Measurements from ENCODE around the gene ERG. TPM values are rescaled to one million over a fixed set of nuclear protein-coding genes. Genes with fewer than 3 reads are reported as not detected.

Gene ERG
- total and polyA plus RNA-seq, 12 donors = 9.5 to 30.5 (median 16.0) TPM

GRCh38 chr21:38448671-38449385, 49.4 kb downstream of the ERG start:
- peaks cover 0 to 4% (median 0%) of the 10 kb centered on the region in 9 donors for H3K36me3 ChIP-seq
- peaks cover 0 to 34% (median 19%) of the 10 kb centered on the region in 9 donors for H3K4me1 ChIP-seq
- H3K4me3 ChIP-seq = no peak overlapping the region
- peak overlapping the region in 3 of 10 donors; percentile 1 to 17 (median 13) for H3K27ac ChIP-seq
- intact Hi-C loops (cut with DNase I) = no loop called here
- 35 to 37% methylated on average over 5 of the region's 5 CpGs for WGBS, 2 donors
- H3K9me3 ChIP-seq = no peaks in the 10 kb centered on the region
- DNase-seq (no peak), ATAC-seq (peak in 3 of 8 donors; percentile 39 to 51 (median 41))
- H3K27me3 ChIP-seq = no peaks in the 10 kb centered on the region
- TF ChIP-seq CTCF (IDR thresholded peaks at IDR 0.05) = no peak

DNA sequence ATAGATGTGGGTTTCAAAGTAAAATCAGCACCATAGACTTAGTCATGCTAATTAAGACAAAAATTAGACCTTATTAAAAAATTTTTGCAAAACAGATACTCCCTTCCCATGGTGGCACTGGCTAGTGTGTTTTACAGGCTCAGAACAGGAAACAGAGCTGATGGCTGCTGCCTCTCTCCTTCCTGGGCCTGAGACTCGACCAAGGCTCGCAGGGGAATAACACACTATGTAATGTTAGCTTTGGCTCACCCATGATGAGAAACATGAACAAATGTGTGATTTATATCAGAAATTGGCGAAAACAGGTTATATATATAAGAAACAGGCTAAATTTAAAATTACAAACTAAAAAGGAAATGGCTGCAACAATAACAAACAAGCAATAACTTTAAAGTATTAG, 50.7 kb downstream of the ERG start:
- Histone ChIP-seq H3K27me3 (no peaks in the 10 kb centered on the region), H3K27ac (peak overlapping the region in 1 of 10 donors; percentile 52), H3K4me3 (no peak overlapping the region), H3K9me3 (no peaks in the 10 kb centered on the region), H3K4me1 (peaks cover 0 to 43% (median 19%) of the 10 kb centered on the region in 9 donors), H3K36me3 (peaks cover 0 to 4% (median 0%) of the 10 kb centered on the region in 9 donors)
- ATAC-seq (no peak), DNase-seq (no peak)
- TF ChIP-seq CTCF (IDR thresholded peaks at IDR 0.05) = no peak
- intact Hi-C loops (cut with DNase I) = no loop called here
- WGBS, 2 donors = 44 to 47% methylated on average over 3 of the region's 3 CpGs

DNA sequence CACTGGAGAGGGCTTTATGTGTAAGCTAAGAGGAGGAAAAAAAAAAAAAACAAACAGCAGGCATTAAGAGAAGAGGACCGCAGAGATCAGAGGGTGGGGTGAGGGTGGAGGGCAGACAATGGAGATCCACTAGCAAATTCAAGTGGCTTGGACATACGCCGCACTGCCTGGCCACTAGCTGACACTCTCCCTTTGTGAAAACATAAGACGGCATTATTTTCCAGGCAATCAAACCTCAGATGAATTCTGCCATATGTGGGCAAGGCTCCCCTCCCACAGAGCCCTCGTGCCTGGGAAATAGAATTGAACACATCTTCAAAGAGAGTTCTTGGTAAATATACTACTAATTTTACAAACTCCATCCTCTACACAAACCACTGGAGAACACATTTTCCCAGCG, 53.6 kb downstream of the ERG start:
- H3K27me3 ChIP-seq = no peaks in the 10 kb centered on the region
- no peak overlapping the region for H3K4me3 ChIP-seq
- peaks cover 0 to 57% (median 31%) of the 10 kb centered on the region in 9 donors for H3K4me1 ChIP-seq
- peaks cover 0 to 4% (median 0%) of the 10 kb centered on the region in 9 donors for H3K36me3 ChIP-seq
- TF ChIP-seq CTCF (IDR thresholded peaks at IDR 0.05) = no peak
- intact Hi-C loops (cut with DNase I) = loop anchor here in 2 of 10 donors (5.0 kb wide), 2 partner anchors 43 to 53 kb away; partner anchors contain the start of gene ERG (in 1 of the 2)
- 77 to 80% methylated on average over 6 of the region's 6 CpGs for WGBS, 2 donors
- no peaks in the 10 kb centered on the region for H3K9me3 ChIP-seq
- DNase-seq (no peak), ATAC-seq (no peak)
- no peak overlapping the region for H3K27ac ChIP-seq

DNA sequence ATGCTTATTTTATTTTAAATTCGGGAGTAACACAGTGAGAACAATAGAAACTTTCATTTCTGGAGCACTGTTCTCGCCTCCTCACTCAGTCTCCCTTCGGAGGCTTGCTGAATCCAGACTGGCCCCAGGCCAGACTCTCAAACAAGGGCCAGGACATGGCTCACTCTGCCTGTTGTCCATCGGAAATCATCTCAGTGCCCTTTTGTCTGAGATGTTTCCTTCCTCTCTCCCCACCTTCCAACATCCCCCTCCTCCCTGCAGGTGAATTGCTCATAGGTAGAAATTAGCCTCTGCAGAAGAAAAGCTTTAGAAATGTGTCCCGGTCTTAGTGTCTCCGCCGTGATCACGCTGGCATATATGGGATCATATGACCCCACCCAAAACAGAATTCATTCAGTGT, 55.2 kb downstream of the ERG start:
- Histone ChIP-seq H3K4me3 (no peak overlapping the region), H3K36me3 (peaks cover 0 to 12% (median 0%) of the 10 kb centered on the region in 9 donors), H3K27ac (peak overlapping the region in 3 of 10 donors; percentile 12 to 15 (median 14)), H3K9me3 (no peaks in the 10 kb centered on the region), H3K4me1 (peaks cover 0 to 60% (median 36%) of the 10 kb centered on the region in 9 donors), H3K27me3 (no peaks in the 10 kb centered on the region)
- DNase-seq (no peak), ATAC-seq (peak in 6 of 8 donors; percentile 16 to 71 (median 46))
- intact Hi-C loops (cut with DNase I) = loop anchor here in 2 of 10 donors (5.0 kb wide), 2 partner anchors 44 to 54 kb away; partner anchors contain the start of gene ERG (in 1 of the 2)
- no peak for TF ChIP-seq CTCF (IDR thresholded peaks at IDR 0.05)
- 54 to 62% methylated on average over 8 of the region's 8 CpGs for WGBS, 2 donors

Measured in heart right ventricle (tissue), 16 donors.